NT2/D1 (cell line): ENCODE measurements around the gene MYRFL.

ENCODE experiments used
- DNase-seq: peaks from one replicate; pipeline ENCODE4 v3.0.0-alpha.2; 2011; ENCODE audit warnings: low read depth, low spot score
- H3K27me3 ChIP-seq: 2 replicates; pipeline ENCODE4 v1.6.0; 2011; ENCODE audit warnings: mild to moderate bottlenecking; ENCODE audit not compliant: insufficient read length, insufficient read depth
- H3K36me3 ChIP-seq: 2 replicates; pipeline ENCODE4 v1.6.1; 2011; ENCODE audit warnings: mild to moderate bottlenecking, low read length, mixed read lengths; ENCODE audit not compliant: insufficient read depth, insufficient read length
- H3K4me1 ChIP-seq: 2 replicates; pipeline ENCODE4 v1.5.1; 2011; ENCODE audit not compliant: insufficient read depth, insufficient read length
- H3K4me3 ChIP-seq: 2 replicates; pipeline ENCODE4 v1.5.1; 2011; ENCODE audit warnings: low read depth; ENCODE audit not compliant: insufficient read length
- H3K9ac ChIP-seq: 2 replicates; pipeline ENCODE4 v1.6.0; 2011; ENCODE audit warnings: low read depth; ENCODE audit not compliant: insufficient read length
- H3K9me3 ChIP-seq: 2 replicates; pipeline ENCODE4 v1.5.1; 2011; ENCODE audit warnings: mild to moderate bottlenecking, low read length; ENCODE audit not compliant: insufficient read depth
- SUZ12 ChIP-seq: IDR thresholded peaks from 2 replicates; pipeline ENCODE4 v1.6.1; 2011; ENCODE audit not compliant: insufficient read length, insufficient read depth; ENCODE audit errors: extremely low read depth
- YY1 ChIP-seq: IDR thresholded peaks from 2 replicates; pipeline ENCODE4 v1.6.1; 2011; ENCODE audit not compliant: insufficient read length, insufficient read depth
- ZNF274 ChIP-seq: IDR thresholded peaks from 2 replicates; pipeline ENCODE4 v1.6.1; 2011; ENCODE audit warnings: mild to moderate bottlenecking, low read depth, low read length

Gene MYRFL

DNA sequence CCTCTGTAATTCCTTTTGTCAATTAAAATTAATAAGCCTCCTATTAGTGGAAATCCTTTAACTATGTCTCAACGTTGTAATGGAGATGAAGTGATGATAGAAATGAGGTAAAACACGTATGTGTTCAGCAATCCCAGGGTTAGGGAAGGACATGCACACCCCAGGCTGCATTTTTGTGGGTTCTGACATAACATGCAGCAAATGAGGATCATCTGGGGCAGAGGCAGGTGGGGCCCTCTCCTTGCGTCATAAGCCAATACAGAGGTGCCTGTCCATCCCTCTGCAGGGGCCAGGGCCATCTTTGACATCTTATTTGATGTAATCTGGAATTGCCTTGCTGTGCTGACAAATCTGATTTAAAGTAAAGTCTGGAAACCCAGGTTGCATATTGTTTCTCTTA lies 73.2 kb downstream of the MYRFL start:
- no peak for DNase-seq
- TF ChIP-seq SUZ12: no peak
- peak overlapping the region; percentile 67 for H3K9ac ChIP-seq

GRCh38 chr12:69900720-69901131 lies 75.7 kb downstream of the MYRFL start:
- H3K4me1 ChIP-seq: peaks cover 3% of the 10 kb centered on the region
- no peak for TF ChIP-seq SUZ12
- no peak for TF ChIP-seq ZNF274
- no peak for TF ChIP-seq YY1
- H3K4me3 ChIP-seq: no peak overlapping the region
- H3K36me3 ChIP-seq: no peaks in the 10 kb centered on the region
- no peaks in the 10 kb centered on the region for H3K27me3 ChIP-seq
- DNase-seq: peak; percentile 65
- H3K9me3 ChIP-seq: no peaks in the 10 kb centered on the region
- H3K9ac ChIP-seq: no peak overlapping the region

More for the DNA sequence above, 73.2 kb downstream of the MYRFL start:
- Histone ChIP-seq H3K27me3 (no peaks in the 10 kb centered on the region), H3K4me1 (peaks cover 3% of the 10 kb centered on the region), H3K4me3 (no peak overlapping the region), H3K9me3 (no peaks in the 10 kb centered on the region), H3K36me3 (no peaks in the 10 kb centered on the region)

DNA sequence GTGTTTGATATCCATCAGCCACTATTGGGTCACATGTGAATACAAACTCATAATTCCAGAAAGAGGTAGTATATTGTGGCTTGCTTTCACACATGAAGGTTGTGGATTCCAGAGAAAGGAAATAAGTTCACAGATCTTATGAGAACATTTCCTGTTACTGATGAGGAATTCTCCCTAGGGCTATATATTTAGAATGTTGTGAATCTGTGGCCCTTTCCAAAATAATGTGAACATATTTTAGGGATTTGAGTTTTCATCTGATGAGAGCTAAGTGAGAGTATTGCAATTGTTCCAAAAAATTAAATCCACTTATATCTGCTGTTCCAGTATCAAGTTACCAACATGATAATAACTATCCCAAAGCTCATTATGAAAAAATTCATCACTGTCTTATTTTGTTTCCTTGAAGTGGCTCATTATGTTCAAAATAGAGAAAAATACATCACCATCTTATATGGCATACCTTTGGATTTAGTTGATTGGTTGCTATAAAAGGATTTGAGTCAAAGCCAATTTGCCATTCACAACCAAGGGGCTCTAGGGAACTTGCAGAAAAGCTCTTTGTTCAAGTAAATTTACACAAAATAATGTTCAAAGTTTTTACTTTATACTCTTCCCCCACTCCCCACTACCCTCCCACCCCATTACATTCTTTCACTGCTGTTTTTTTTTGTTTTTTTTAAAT lies 76.3 kb downstream of the MYRFL start:
- TF ChIP-seq ZNF274 (no peak), SUZ12 (no peak), YY1 (no peak)
- H3K9me3 ChIP-seq: no peaks in the 10 kb centered on the region
- H3K36me3 ChIP-seq: no peaks in the 10 kb centered on the region
- H3K27me3 ChIP-seq: no peaks in the 10 kb centered on the region
- no peak overlapping the region for H3K9ac ChIP-seq
- H3K4me3 ChIP-seq: no peak overlapping the region
- peaks cover 3% of the 10 kb centered on the region for H3K4me1 ChIP-seq
- DNase-seq: no peak

- Histone ChIP-seq H3K4me1 (no peaks in the 10 kb centered on the region), H3K4me3 (no peak overlapping the region), H3K36me3 (no peaks in the 10 kb centered on the region), H3K27me3 (no peaks in the 10 kb centered on the region), H3K9me3 (no peaks in the 10 kb centered on the region), H3K9ac (no peak overlapping the region)
- TF ChIP-seq SUZ12 (no peak), YY1 (no peak), ZNF274 (no peak)
- DNase-seq: no peak
These were observed 78.5 kb downstream of the MYRFL start for GRCh38 chr12:69903548-69903947.

DNA sequence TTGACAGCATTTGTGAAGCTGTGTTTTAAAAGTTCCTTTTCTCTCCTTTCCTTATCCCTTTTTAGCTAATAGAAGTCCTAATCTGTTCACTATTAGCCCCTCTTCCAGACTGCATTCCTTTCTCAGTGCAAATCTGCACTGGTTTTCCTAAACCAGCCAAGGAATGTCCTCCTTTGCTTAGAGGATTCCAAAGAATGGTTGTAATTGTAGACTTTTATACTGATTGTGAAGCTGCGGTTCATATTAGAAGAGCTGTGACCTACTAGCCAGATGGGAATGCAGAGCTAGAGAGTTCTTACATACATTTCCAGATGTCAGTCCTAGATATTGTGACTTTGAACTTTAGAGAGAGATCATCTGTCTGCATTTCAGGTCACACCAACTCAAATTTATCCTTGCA lies 79.8 kb downstream of the MYRFL start:
- Histone ChIP-seq H3K9ac (no peak overlapping the region), H3K4me1 (no peaks in the 10 kb centered on the region), H3K36me3 (no peaks in the 10 kb centered on the region), H3K9me3 (no peaks in the 10 kb centered on the region), H3K4me3 (no peak overlapping the region), H3K27me3 (no peaks in the 10 kb centered on the region)
- DNase-seq: no peak
- TF ChIP-seq YY1: no peak

DNA sequence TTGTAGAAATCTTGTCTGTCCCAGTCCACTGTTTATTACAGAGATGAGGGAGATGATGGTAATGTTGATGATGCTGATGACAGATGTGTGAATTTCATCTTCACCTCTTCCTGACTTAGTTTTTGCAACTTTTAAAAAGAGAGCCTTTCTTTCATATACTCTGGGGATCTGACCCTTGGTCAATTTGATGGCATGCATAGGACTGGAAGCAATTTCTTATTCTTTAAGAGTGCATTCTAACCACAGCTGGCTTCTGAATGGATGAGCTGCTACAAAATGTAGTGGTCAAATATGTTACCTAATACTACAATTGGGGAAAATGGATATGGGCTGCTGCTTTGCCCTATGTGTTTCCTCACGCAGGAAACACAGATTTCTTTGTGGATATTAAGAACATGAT lies 80.8 kb downstream of the MYRFL start:
- Histone ChIP-seq H3K36me3 (no peaks in the 10 kb centered on the region), H3K9me3 (no peaks in the 10 kb centered on the region), H3K9ac (no peak overlapping the region), H3K4me3 (no peak overlapping the region), H3K4me1 (no peaks in the 10 kb centered on the region), H3K27me3 (no peaks in the 10 kb centered on the region)
- no peak for TF ChIP-seq SUZ12
- TF ChIP-seq ZNF274: no peak
- TF ChIP-seq YY1: no peak
- no peak for DNase-seq

DNA sequence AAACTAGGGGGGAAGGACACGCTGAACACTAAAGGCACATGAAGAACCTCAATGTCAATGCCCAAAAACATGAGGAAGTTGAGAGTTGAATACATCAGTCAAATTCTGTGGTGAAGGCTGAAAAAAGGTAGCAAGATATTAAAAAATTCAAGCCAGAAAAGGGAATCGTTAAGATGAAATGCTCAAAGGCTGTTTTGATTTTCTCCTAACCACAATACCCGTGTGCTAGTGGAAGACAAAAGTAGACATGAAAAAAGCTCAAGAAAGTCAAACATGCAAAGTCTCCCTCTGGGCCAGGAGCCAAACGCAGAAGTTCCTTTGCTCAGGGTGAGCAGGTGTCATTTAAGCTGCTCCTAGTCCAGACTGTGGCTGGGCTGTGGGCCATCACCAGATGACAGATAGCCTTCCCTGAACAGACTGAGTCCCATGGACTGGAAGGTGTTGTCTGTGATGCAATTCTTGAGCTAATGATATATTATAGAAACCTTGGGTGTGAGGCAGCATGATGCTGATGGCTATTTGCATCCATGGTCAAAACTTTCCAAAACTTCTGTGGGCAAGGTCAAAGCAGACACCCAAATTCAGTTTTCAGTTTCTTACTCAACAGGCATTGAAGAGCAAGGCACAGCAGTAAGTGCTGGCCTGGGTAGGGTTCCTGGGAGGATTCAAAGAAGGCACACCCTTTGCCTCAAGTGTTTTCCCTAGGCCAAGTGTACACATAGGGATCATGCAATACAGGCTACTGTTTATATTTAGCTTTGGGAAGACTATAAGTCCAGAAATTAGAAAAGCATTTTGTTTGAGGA lies 81.6 kb downstream of the MYRFL start:
- Histone ChIP-seq H3K9ac (no peak overlapping the region), H3K27me3 (no peaks in the 10 kb centered on the region), H3K4me3 (no peak overlapping the region), H3K36me3 (no peaks in the 10 kb centered on the region), H3K9me3 (no peaks in the 10 kb centered on the region), H3K4me1 (no peaks in the 10 kb centered on the region)
- no peak for TF ChIP-seq YY1
- TF ChIP-seq ZNF274: no peak
- TF ChIP-seq SUZ12: no peak
- DNase-seq: no peak
